Measurements from ENCODE around the gene TPGS1.

DNA sequence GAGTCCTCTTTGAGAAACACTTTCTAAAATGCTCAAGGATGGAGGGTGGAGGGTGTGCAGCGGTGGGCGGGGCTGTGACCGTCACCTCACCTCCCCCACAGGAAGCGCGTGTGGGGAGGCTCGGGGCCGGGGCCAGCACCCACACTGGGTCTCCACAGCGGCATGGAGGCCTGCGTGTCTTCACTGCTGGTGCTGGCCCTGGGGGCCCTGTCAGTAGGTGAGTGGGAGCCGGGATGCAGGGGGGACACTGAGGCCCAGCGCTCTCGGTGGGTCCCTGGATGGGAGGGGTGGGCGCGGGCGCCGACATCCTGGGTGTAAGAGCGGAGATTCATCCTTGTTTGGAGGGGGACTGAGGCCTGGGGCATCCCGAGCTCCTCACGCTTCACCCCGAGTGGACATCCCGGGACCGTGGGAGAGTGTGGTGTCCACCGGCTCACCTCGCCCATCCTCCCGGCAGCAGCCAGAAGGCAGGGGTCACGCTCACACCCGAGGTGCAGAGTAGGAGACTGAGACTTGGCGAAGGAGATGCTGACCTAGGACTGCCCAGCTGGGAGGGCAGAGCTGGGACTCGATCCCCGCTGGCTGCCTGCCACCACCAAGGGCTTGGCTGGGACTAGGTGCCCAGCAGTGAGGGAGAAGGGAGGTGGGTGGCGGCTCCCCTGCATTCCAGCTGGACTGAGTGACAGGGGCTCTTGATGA is 36.8 kb downstream of the TPGS1 start, which contains the start of gene GZMM:
- TF ChIP-seq POLR2A (IDR thresholded peaks at IDR 0.05; ENCODE audit: low read length) (no peak), GATA1 (IDR thresholded peaks at IDR 0.05; ENCODE audit: low read depth, low read length) (no peak)
